Hepatocyte (in vitro differentiated cells): ENCODE results near the gene LELP1. TPM values are rescaled to one million over a fixed set of nuclear protein-coding genes. Genes with fewer than 3 reads are reported as not detected.

ENCODE experiments used
- DNase-seq: peaks from one replicate; pipeline ENCODE4 v3.0.0-alpha.2; 2016; ENCODE audit warnings: low spot score
- H2AFZ ChIP-seq: fragments of 200-600 bp; sonication (generic); 2 replicates; pipeline ENCODE4 v1.6.0; 2016; ENCODE audit warnings: antibody characterized with exemption, mild to moderate bottlenecking
- H3K27ac ChIP-seq: fragments of 200-600 bp; sonication (generic); 2 replicates; pipeline ENCODE4 v1.5.1; 2016; ENCODE audit warnings: mild to moderate bottlenecking
- H3K27me3 ChIP-seq: fragments of 200-600 bp; sonication (generic); 2 replicates; pipeline ENCODE4 v1.6.1; 2016
- H3K36me3 ChIP-seq: fragments of 200-600 bp; sonication (generic); replicated peaks from 2 replicates; pipeline ENCODE4 v1.5.1; 2016; ENCODE audit warnings: low read depth; ENCODE audit not compliant: insufficient read depth
- H3K4me1 ChIP-seq: fragments of 200-600 bp; sonication (generic); 2 replicates; pipeline ENCODE4 v1.5.1; 2016; ENCODE audit warnings: mild to moderate bottlenecking, moderate library complexity; ENCODE audit not compliant: insufficient read depth
- H3K4me2 ChIP-seq: fragments of 200-600 bp; sonication (generic); 2 replicates; pipeline ENCODE4 v1.6.0; 2016
- H3K4me3 ChIP-seq: fragments of 200-600 bp; sonication (generic); 2 replicates; pipeline ENCODE4 v1.5.1; 2016; ENCODE audit warnings: mild to moderate bottlenecking
- H3K79me2 ChIP-seq: fragments of 200-600 bp; sonication (generic); 2 replicates; pipeline ENCODE4 v1.6.0; 2017; ENCODE audit warnings: mild to moderate bottlenecking
- H3K9me2 ChIP-seq: fragments of 200-600 bp; sonication (generic); replicated peaks from 2 replicates; pipeline ENCODE4 v1.6.0; 2017; ENCODE audit warnings: mild to moderate bottlenecking; ENCODE audit not compliant: insufficient read depth
- H3K9me3 ChIP-seq: fragments of 200-600 bp; sonication (generic); 2 replicates; pipeline ENCODE4 v1.5.1; 2016; ENCODE audit warnings: low read depth, mild to moderate bottlenecking
- H4K20me1 ChIP-seq: fragments of 200-600 bp; sonication (generic); 2 replicates; pipeline ENCODE4 v1.6.0; 2016; ENCODE audit warnings: mild to moderate bottlenecking; ENCODE audit not compliant: insufficient read depth, poor library complexity, severe bottlenecking
- EZH2 ChIP-seq: fragments of 200-600 bp; sonication (generic); IDR thresholded peaks from 2 replicates; pipeline ENCODE4 v1.6.1; 2016; ENCODE audit warnings: antibody characterized with exemption, mild to moderate bottlenecking, borderline replicate concordance
- EZH2phosphoT487 ChIP-seq: fragments of 200-600 bp; sonication (generic); IDR thresholded peaks from one replicate; pipeline ENCODE4 v1.6.1; 2018; ENCODE audit warnings: antibody characterized with exemption, mild to moderate bottlenecking, low read depth, moderate library complexity; ENCODE audit not compliant: unreplicated experiment, severe bottlenecking
- WGBS: methylation state at CpG from one replicate; pipeline ENCODE4 v1.1.6; 2016; ENCODE audit warnings: low lambda C conversion rate; ENCODE audit errors: missing lambda C conversion rate; 5-methylcytosine and 5-hydroxymethylcytosine counted together
- polyA plus RNA-seq: library from polyadenylated mRNA; unstranded; fragments of >200 nt; fragmentation: Nextera tagmentation; extraction: Ambion mirVana; gene quantifications from 2 replicates; pipeline ENCODE4 v1.2.1, GENCODE V29; 2016
- total RNA-seq: library from RNA; depleted of rRNA; stranded (reverse); fragments of >200 nt; gene quantifications from 2 replicates; pipeline ENCODE4 v1.2.3, GENCODE V29; 2014
- TF ChIP-seq, protein P1 (sequence below): fragments of 200-600 bp; sonication (generic); IDR thresholded peaks from 2 replicates; pipeline ENCODE4 v1.5.1; 2016; ENCODE audit warnings: antibody characterized with exemption, mild to moderate bottlenecking; ENCODE audit not compliant: poor library complexity

Gene LELP1
- total and polyA plus RNA-seq, 2 experiments from 2014 or later = not detected

DNA sequence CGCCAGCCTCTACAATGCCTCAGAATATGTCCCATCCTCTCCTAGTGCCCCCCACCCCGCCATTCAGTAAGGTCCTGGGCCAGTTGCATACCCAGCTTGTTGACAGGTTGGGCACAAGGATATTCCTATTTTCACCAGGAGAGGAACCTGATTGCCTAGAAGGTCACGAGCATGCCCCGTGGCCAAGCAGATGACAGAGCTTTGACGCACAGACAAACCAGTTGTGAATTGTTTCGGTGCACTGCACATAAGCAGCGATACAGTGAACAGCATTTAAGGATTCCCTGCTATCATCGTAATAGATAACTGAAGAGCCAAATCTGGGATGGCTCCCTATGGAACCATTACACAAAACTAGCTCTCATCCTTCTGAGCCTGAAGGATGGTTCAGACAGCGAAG is 3.4 kb downstream of the LELP1 start:
- WGBS = 64% methylated on average over 9 of the region's 9 CpGs

DNA sequence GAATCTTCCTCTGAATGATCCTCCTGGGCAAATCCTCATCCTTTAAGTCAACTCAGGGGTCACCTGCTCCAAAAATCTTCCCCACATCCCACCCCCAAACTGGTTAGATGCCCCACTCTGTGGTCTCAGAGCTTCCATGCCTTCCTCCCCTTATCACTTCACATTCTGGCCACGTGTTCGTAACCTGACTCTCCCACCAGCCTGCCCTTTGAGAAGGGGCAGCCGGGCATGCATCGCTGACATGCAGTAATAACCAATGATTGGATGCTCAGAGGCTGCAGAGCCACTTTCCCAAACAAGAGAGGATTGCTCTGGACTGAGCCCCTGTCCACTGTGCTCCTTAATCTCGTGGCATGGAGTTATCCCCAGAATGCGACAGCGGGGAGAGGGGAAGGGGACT is 7.0 kb downstream of the LELP1 start:
- WGBS = 68% methylated on average over 7 of the region's 7 CpGs
- TF ChIP-seq EZH2 = no peak
- no peak for TF ChIP-seq EZH2phosphoT487
- TF ChIP-seq, protein P1, sequence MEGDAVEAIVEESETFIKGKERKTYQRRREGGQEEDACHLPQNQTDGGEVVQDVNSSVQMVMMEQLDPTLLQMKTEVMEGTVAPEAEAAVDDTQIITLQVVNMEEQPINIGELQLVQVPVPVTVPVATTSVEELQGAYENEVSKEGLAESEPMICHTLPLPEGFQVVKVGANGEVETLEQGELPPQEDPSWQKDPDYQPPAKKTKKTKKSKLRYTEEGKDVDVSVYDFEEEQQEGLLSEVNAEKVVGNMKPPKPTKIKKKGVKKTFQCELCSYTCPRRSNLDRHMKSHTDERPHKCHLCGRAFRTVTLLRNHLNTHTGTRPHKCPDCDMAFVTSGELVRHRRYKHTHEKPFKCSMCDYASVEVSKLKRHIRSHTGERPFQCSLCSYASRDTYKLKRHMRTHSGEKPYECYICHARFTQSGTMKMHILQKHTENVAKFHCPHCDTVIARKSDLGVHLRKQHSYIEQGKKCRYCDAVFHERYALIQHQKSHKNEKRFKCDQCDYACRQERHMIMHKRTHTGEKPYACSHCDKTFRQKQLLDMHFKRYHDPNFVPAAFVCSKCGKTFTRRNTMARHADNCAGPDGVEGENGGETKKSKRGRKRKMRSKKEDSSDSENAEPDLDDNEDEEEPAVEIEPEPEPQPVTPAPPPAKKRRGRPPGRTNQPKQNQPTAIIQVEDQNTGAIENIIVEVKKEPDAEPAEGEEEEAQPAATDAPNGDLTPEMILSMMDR = no peak
- no peaks in the 10 kb centered on the region for H3K9me3 ChIP-seq

More for the DNA sequence above, 3.4 kb downstream of the LELP1 start:
- Histone ChIP-seq H3K36me3 (no peaks in the 10 kb centered on the region), H3K4me2 (no peak overlapping the region), H3K9me2 (no peaks in the 10 kb centered on the region), H3K27ac (no peak overlapping the region), H3K4me3 (no peak overlapping the region), H4K20me1 (no peaks in the 10 kb centered on the region), H3K27me3 (no peaks in the 10 kb centered on the region), H3K4me1 (no peaks in the 10 kb centered on the region), H3K79me2 (no peaks in the 10 kb centered on the region), H2AFZ (no peak overlapping the region), H3K9me3 (no peaks in the 10 kb centered on the region)
- no peak for DNase-seq
- TF ChIP-seq, protein P1 = no peak

DNA sequence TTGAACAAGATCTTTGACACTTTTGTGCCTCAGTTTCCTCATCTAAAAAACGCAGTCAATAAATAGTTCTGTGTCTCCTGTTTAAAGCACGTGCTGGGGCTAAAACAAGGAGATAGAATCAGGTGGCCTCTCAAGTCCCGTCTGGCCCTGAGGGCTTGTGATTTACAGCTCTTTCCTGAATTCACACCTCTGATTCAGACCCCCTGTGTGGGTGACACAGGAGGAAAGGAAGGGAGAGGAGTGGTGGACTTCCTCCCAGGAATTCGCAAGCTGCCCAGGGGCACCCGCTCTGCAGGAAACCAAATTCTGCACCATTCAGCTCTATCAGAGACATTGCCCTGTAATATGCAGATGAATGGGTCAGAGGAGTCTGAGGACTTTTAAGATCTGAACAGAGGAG is 9.0 kb downstream of the LELP1 start:
- 58% methylated on average over 5 of the region's 5 CpGs for WGBS
- no peaks in the 10 kb centered on the region for H3K9me3 ChIP-seq
- H4K20me1 ChIP-seq = no peaks in the 10 kb centered on the region
- no peak overlapping the region for H3K27ac ChIP-seq
- H3K79me2 ChIP-seq = no peaks in the 10 kb centered on the region
- DNase-seq = no peak
- H2AFZ ChIP-seq = no peak overlapping the region
- H3K4me1 ChIP-seq = no peaks in the 10 kb centered on the region
- H3K4me3 ChIP-seq = no peak overlapping the region
- no peaks in the 10 kb centered on the region for H3K27me3 ChIP-seq
- H3K36me3 ChIP-seq = no peaks in the 10 kb centered on the region
- H3K4me2 ChIP-seq = no peak overlapping the region
- TF ChIP-seq EZH2 (no peak), EZH2phosphoT487 (no peak)
- TF ChIP-seq, protein P1 = no peak
- H3K9me2 ChIP-seq = no peaks in the 10 kb centered on the region

More for the DNA sequence above, 7.0 kb downstream of the LELP1 start:
- no peaks in the 10 kb centered on the region for H3K36me3 ChIP-seq
- no peak overlapping the region for H3K4me3 ChIP-seq
- H2AFZ ChIP-seq = no peak overlapping the region
- H4K20me1 ChIP-seq = no peaks in the 10 kb centered on the region
- no peaks in the 10 kb centered on the region for H3K4me1 ChIP-seq
- H3K9me2 ChIP-seq = no peaks in the 10 kb centered on the region
- H3K4me2 ChIP-seq = no peak overlapping the region
- no peak for DNase-seq
- H3K27ac ChIP-seq = no peak overlapping the region
- H3K79me2 ChIP-seq = no peaks in the 10 kb centered on the region
- no peaks in the 10 kb centered on the region for H3K27me3 ChIP-seq

DNA sequence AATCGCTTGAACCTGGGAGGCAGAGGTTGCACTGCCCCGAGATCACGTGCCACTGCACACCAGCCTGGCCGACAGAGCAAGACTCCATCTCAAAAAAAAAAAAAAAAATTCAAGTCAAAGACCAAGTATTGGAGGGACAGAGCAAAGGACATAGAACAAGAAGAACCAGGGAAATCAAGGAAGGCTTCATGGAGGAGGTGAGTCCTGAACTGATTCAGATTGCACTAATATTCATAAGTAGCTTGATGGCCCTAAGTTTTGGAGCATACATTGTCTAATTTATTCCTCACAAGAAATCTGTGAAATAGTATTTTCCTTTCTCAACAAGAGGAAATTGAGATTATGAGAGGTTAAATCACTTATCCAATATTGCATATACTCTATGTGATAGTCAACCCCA is 10.3 kb downstream of the LELP1 start:
- 90% methylated on average over 4 of the region's 4 CpGs for WGBS
- Histone ChIP-seq H4K20me1 (no peaks in the 10 kb centered on the region), H3K9me2 (no peaks in the 10 kb centered on the region), H3K9me3 (no peaks in the 10 kb centered on the region), H3K4me1 (no peaks in the 10 kb centered on the region), H3K4me2 (no peak overlapping the region), H3K27me3 (no peaks in the 10 kb centered on the region), H3K27ac (no peak overlapping the region), H3K4me3 (no peak overlapping the region), H2AFZ (no peak overlapping the region), H3K79me2 (no peaks in the 10 kb centered on the region), H3K36me3 (no peaks in the 10 kb centered on the region)
- DNase-seq = no peak
- TF ChIP-seq EZH2phosphoT487 (no peak), EZH2 (no peak)
- TF ChIP-seq, protein P1 = no peak
